Raji (cell line): ENCODE results near the gene ARHGAP40.

Experiments
- POLR2A ChIP-seq: IDR thresholded peaks from 2 replicates; pipeline ENCODE4 v1.6.1; 2011; ENCODE audit warnings: low read depth, low read length, control low read depth; ENCODE audit not compliant: insufficient read depth

The ARHGAP40 gene

DNA sequence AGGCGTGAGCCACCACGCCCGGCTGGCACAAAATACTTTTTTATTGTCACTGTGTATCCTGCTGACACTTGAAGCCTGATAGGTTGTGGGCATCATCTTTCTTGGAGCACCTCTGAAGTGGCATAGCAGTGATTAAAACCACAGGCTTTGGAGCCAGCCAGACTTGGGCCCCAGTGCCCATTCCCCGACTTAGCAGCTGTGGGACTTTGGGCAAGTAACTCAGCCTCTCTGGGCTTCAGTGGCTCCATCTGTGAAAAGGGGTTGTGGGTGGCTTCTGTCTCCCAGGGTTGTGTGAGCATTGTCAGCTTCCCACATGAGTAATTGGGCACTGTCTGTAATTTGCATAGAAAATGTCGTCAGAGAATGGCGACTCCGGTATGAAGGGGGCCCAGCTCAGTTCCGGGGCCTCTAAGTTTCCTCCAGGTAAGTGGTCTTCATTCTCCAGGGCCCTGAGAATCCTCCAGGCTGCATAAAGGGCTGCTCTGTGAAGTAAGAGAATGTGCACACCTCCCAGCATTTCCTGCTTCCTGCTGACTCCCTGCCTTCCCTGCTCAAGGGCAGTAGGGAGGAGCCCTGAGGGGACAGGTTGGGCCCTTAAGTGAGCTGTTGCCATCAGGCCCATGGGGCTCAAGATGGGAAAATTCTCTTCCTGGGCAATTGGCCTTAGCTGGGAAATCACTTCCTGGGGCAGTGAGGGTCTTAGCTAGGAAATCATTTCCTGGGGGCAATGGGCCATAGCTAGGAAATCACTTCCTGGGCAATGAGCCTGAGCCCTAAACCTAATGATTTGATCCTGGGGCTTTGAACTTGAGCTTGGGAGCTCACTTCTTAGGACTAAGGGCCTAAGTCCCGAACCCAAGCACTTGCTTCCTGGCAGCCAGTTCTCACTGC, 27.2 kb downstream of the ARHGAP40 start:
- TF ChIP-seq POLR2A = no peak

DNA sequence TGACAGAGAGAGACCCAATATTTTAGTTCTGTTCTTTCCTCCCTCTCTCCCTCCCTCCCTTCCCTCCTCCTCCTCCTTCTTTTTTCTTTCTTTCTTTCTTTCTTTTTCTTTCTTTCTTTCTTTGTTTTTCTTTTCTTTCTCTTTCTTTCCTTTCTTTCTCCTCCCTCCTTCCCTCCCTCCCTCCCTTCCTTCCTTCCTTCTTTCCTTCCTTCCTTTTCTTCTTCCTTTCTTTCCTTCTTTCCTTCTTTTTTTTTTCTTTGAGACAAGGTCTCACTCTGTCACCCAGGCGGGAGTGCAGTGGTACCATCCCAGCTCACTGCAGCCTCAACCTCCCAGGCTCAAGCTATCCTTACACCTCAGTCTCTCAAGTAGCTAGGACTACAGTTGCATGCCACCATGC, 28.4 kb downstream of the ARHGAP40 start:
- no peak for TF ChIP-seq POLR2A

DNA sequence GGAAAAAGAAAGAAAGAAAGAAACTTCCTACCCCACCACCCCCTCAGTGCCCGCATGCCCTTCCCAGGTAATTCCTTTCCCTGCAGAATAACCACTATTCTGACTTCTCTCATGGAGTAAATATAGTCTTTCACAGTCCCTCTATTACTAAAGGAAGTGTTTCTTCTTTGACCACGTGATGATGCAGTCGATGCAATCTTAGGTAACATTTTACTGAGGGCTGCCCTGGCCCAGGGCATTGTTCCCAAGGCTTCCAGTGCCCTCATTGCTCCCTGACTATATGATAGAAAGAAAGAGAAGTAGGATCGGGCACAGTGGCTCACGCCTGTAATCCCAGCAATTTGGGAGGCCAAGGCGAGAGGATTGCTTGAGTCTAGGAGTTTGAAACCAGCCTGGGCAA, 29.1 kb downstream of the ARHGAP40 start:
- TF ChIP-seq POLR2A = no peak

DNA sequence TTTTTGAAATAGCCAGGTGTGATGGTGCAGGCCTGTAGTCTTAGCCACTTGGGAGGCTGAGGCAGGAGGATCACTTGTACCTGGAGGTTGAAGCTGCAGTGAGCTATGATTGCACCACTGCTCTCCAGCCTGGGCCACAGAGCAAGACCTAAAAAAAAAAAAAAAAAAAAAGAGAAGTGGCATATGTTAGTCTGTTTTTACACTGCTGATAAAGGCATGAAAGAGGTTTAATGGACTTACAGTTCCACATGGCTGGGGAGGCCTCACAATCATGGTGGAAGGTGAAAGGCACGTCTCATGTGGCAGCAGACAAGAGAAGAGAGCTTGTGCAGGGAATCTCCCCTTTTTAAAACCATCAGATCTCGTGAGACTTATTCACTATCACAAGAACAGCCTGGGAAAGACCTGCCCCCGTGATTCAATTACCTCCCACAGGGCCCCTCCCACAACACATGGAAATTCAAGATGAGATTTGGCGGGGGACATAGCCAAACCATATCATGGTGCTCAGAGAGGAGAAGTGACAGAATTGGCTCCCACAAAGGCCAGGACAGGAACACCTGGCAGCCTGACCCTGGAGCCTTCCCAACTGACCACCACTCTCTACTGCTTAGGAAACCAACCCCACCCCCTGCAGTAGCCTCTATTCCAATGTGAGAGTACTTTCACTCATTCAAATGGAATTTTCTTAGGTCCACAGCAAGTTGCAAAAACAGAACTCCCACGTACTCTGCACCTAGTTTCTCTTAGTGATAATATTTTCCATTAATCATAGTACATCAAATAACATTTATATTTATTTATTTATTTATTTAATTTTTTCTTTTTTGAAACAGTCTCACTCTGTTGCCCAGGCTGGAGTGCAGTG, 29.8 kb downstream of the ARHGAP40 start:
- no peak for TF ChIP-seq POLR2A

- no peak for TF ChIP-seq POLR2A
These were observed 32.0 kb downstream of the ARHGAP40 start for GRCh38 chr20:38633577-38634093.

GRCh38 chr20:38635721-38636288, 34.2 kb downstream of the ARHGAP40 start:
- peak; percentile 24; the same call in 1 of the 2 replicates for TF ChIP-seq POLR2A

GRCh38 chr20:38640521-38640920, 38.9 kb downstream of the ARHGAP40 start:
- TF ChIP-seq POLR2A = no peak

DNA sequence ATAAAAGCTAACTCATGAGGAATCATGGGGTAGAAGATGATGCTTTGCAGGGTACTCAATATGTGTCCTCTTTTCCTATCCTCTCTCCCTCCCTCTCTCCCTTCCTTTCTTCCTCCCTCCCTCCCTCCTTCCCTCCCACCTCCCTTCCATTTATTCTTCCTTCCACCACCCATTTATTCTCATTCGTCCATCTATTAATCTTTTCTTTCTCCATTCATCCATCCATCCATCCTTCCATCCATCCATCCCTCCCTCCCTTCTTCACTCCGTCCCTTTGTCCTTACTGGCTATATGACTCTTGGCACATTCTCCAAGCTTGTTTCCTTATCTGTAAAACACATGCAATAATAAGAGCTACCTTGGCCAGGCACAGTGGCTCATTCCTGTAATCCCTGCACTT, 40.9 kb downstream of the ARHGAP40 start:
- no peak for TF ChIP-seq POLR2A

GRCh38 chr20:38644588-38645260, 43.1 kb downstream of the ARHGAP40 start:
- no peak for TF ChIP-seq POLR2A

DNA sequence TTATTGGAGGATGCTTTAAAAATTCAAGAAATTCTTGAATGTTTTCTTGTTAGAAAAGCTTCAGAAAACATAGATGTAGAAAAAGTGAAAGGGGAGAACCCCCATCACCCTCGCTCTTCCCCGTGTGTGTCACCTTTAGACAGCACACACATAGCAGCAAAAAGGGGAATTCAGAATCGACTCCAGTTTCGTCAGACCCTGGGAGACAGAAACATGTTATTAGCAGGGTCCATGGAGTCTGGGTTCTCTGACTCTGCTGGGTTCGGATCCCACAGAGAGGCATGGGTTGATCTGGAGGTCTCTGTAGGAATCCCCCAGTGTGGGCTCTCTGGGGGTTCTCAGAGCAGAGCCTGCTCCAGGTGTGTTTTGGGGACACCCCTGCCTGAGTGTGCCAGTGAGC, 43.7 kb downstream of the ARHGAP40 start:
- TF ChIP-seq POLR2A = no peak

DNA sequence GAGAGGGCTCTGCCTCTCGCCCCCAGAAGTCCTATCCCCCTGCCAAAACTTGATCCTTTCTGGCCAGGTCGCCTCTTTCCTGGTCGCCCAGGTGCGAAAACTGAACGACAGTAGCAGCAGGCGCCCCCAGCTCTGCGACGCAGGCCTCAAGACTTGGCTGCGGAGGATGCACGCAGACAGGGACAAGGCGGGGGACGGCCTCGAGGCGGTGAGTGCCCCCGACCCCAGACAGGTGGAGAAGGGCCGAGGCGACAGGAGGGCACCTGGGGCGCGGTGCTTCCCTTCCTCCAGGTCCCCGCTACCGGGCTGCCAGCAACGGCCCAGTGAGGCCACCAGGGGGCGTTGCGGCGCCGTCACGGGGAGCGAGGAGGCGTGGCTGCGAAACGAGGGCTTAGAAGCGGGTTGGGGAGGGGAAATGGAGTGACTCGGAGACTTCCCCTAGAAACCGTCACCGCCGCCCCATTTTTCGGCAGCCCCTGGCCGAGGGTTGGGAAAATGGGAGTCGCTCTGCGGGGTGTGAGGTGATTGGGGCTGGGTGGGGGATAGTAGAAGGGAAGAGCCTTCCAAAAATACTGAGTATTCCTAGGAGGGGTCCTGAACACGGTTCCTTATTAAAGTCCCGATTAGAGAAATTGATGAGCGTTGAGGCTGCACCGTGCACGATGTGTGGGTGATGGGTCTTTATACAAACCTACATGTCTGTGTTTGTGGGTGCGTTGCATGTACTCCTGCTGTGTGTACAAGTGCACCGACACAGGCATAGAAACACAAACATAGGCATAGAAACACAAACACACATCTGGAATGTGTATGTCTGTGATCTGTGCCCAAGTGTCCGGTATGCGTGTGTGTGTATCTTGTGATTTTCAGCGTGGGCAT, 44.6 kb downstream of the ARHGAP40 start:
- no peak for TF ChIP-seq POLR2A

DNA sequence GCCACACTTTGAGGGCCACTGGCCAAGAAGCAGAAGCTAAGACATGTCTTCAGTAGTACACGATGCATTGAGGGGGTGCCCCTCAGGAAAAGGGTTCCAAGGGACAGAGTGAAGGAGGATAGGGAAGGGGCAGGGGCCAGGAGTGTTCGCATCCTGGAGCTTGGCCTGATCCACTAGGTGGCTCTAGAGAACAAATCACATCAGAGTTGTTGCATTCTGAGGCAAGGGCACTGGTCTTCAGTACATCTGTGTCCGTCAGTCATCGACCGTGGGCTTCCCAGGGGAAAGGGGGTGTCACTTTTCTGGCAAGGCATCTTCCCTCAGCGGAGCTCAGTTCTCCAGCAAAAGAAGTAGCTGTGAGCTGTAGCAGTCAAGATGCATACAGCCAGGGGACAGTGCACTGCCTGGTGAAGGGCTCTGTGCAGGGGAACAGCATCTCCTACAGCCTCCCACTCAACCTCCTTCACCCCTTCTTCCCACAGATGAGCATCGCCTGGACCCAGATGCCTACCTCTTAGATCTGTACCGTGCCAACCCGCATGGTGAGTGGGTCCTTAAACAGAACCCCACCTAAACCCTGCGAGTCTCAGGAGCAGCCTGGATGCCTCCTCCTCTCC, 47.8 kb downstream of the ARHGAP40 start:
- no peak for TF ChIP-seq POLR2A

DNA sequence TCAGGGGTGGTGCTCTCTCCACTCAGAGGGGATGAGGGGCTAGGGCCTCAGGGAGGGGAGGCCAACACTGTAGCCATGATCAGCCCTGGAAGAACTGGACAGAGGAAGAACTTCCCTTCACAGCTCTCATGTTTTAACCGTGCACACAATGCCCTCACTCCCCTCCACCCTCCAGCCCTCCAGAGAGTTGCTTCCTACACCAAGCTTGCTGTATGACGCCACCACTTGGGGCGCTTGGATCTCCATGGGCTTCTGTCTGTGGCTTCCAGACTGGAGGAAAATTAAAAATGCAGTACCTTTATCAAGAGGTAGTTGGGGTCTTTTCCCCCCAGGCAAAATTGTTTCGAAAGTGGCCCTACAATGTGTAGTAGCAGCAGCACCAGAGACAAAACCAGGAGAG, 48.4 kb downstream of the ARHGAP40 start:
- TF ChIP-seq POLR2A = no peak
